ENCODE data around the gene AP4E1. TPM values are rescaled to one million over a fixed set of nuclear protein-coding genes. Genes with fewer than 3 reads are reported as not detected.

Gene AP4E1
- total and polyA plus RNA-seq, 2 donors (not counting 3 experiments of a cell fraction or from before 2014, with no cell fraction given): 1.6 to 9.8 TPM

DNA sequence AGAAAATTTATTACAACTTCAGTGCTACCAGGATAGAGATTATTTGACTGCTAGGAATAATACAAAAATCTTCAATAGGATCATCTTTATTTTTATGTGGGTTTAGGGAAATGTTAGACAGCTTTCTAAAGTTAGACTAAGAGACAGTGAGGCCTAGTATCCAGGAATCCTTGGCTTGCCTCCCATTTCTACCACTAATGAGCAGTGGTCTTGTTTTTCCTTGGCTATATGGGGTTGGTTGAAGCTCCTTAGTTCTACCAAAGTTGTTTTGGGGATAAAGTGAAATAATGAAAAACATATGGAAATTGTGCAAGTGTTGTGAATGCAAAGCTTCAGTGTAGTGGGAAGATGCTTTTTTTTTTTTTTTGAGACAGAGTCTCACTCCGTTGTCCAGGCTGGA is 16.8 kb downstream of the AP4E1 start:
- intact Hi-C loops (cut with micrococcal nuclease): no loop called here
- no peaks in the 10 kb centered on the region for H3K27me3 ChIP-seq (ENCODE audit: control insufficient read depth in 2 of 2, insufficient read depth in 2 of 2, low read length in 2 of 2)
- H2AFZ ChIP-seq (ENCODE audit: low read depth, low read length): no peak overlapping the region
- H3K79me2 ChIP-seq (ENCODE audit: control insufficient read depth, insufficient read depth, low read length): no peaks in the 10 kb centered on the region
- no peaks in the 10 kb centered on the region for H3K9me1 ChIP-seq (replicated peaks; ENCODE audit: control insufficient read depth, extremely low read depth, insufficient read depth, low read length)
- no peak overlapping the region for H3K27ac ChIP-seq (ENCODE audit: insufficient read depth, low read depth, low read length)
- DNase-seq (ENCODE audit: low read depth, low spot score) (no peak), FAIRE-seq (no peak)
- no peaks in the 10 kb centered on the region for H3K4me1 ChIP-seq (ENCODE audit: control insufficient read depth, extremely low read depth, insufficient read depth, low read length)
- no peak overlapping the region for H3K9ac ChIP-seq (replicated peaks; ENCODE audit: extremely low read depth, insufficient read depth, low read length)
- no peaks in the 10 kb centered on the region for H3K9me3 ChIP-seq (replicated peaks; ENCODE audit: control insufficient read depth, insufficient read depth, low read length)
- POLR2A ChIA-PET: no interaction called here
- no peaks in the 10 kb centered on the region for H4K20me1 ChIP-seq (replicated peaks; ENCODE audit: control insufficient read depth, extremely low read depth, insufficient read depth, low read length)
- H3K4me3 ChIP-seq (replicated peaks in 1 of 3; ENCODE audit: insufficient read depth in 1 of 3, low read depth in 1 of 3, low read length in 3 of 3): no peak overlapping the region
- no peak for TF ChIP-seq FOS (IDR thresholded peaks at IDR 0.05; ENCODE audit: borderline replicate concordance, insufficient read depth, low read length)
- no peak for TF ChIP-seq EZH2 (IDR thresholded peaks at IDR 0.05; ENCODE audit: borderline replicate concordance, low read depth, low read length, severe bottlenecking)
- no peak for TF ChIP-seq POLR2AphosphoS5 (IDR thresholded peaks at IDR 0.05; ENCODE audit: insufficient read depth, low read depth, low read length)
- no peak for TF ChIP-seq MYC (IDR thresholded peaks at IDR 0.05; ENCODE audit: low read depth, low read length)
- TF ChIP-seq JUN (IDR thresholded peaks at IDR 0.05; ENCODE audit: borderline replicate concordance, insufficient read depth, insufficient read length, low read depth): no peak
- no peak for TF ChIP-seq GATA2 (IDR thresholded peaks at IDR 0.05; ENCODE audit: insufficient read depth, insufficient read length, low read depth, low read length)
- TF ChIP-seq POLR2A (IDR thresholded peaks at IDR 0.05; ENCODE audit: low read depth, low read length): no peak
- no peak for TF ChIP-seq CTCF (IDR thresholded peaks at IDR 0.05; ENCODE audit: extremely low read depth in 1 of 2, insufficient read depth in 1 of 2, low read depth in 1 of 2, low read length in 2 of 2)
- TF ChIP-seq, protein P1, sequence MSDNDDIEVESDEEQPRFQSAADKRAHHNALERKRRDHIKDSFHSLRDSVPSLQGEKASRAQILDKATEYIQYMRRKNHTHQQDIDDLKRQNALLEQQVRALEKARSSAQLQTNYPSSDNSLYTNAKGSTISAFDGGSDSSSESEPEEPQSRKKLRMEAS (IDR thresholded peaks at IDR 0.05; ENCODE audit: insufficient read depth, insufficient read length): no peak
- CTCF ChIA-PET: interaction anchor here (1.2 kb wide), 1 partner anchor 267 kb away, joined by 4 read pairs; no protein-coding TSS in a partner anchor
- H3K36me3 ChIP-seq (ENCODE audit: control insufficient read depth in 2 of 2, extremely low read depth in 1 of 2, insufficient read depth in 2 of 2, low read length in 2 of 2): peaks cover 5 to 6% of the 10 kb centered on the region in 2 experiments
- no TSS peak for BruUV-seq (replicated peaks)
- no peak overlapping the region for H3K4me2 ChIP-seq (ENCODE audit: insufficient read depth, low read length)
- dilution Hi-C loops (cut with MboI; ENCODE audit: extremely low pct_ligation_motif_present, low sequenced_read_pairs): no loop called here

Data from endothelial cell of umbilical vein (primary cell).